Activated CD8-positive, alpha-beta memory T cell treated with anti-CD3 and anti-CD28 coated beads, Interleukin-2, amount 50 U/mL, for 24 hours (primary cell): ENCODE results near the gene SEMA3E.

Experiments
- DNase-seq: peaks from one replicate; pipeline ENCODE4 v3.0.0-alpha.2; 2020; ENCODE audit errors: extremely low read depth

Gene SEMA3E

DNA sequence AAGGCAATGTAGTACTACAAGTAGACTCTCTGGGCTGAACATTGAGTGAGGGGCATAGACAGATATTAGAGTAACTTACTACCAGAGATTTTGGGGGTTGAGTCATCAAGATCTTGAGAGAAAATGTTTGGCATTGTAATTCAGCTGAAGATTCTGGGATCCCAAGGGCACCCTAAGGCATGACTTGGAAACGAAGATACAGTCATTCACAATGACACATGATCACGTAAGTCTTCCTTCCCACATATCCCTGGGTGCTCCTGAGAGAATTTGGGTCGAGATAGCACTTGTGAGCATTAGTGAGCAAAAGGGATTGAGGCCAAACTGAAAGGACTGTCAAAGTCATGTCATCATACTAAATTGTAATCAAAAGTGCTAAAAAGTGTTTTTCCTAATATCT lies 293.8 kb downstream of the SEMA3E start:
- DNase-seq, result no peak

DNA sequence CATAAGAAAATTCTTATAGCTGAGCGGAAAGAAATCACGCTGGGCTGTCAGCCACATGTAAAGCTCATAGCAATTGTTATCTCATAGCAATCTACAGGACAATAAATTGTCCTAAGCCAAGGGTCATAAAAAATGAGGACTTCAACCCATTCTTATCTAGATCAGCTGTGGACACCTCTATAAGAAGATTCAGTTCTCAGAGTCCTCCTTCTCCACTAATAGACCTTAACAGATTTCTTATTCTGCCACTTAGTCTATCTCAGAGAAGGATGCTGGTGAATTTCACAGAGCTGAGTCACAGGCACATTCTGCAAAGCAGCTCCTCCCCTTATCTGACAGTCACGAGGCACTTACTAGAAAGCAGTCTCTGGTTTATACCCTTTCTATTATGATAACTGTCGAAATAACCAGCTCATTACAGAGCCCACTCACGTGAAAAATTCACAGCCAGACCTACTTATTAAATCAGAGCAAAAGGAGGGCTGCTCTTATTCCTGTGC lies 300.9 kb downstream of the SEMA3E start:
- no peak for DNase-seq

DNA sequence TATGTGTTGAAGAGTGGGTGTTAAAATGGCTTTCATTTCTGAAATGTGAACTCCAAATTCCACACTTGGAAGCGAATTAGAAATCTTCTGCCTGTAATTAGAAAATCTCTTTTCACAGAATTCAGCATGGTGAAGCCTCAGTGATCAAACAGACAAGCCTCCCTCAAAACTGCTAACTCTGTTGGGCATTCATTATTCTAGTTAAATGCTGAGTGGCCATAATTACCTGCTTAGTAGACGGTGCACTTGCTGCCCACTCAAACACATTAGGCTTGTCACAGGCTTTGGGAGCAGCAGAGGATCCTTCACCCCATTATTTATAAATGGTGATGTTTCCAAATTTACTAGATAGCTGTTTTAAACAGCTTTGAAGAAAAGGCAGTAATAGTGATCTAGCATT lies 309.0 kb downstream of the SEMA3E start:
- DNase-seq, result no peak

DNA sequence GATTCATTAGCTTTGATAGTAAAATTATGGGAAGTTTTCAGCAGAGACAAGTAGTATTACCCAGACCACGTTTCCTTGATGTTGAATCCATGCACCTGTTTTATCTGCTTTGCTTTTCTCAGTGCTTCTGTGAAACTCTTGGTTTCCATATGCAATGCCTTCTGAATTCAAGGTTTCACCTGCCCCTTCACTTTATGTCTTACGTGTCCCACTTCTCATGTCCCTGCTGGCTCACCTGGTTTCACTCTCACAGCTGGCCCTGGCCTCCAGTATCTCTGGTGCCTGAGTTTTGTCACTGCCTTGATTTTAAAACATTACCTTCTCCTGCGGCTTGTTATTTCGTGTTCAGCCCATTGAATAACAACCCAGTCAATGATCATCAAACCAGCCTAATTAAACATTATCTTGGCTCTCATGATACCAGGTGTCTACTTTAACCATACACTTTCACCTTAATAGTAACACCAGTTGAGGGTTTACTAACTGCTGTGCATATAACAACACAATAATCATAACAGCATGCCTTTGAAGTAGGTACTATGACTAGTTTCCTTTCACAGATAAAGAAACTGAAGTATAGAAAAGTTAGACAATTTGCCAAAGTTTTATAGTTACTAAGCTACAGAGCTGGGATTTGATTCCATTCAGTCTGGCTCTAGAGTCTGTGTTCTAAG lies 310.5 kb downstream of the SEMA3E start:
- DNase-seq, result no peak

DNA sequence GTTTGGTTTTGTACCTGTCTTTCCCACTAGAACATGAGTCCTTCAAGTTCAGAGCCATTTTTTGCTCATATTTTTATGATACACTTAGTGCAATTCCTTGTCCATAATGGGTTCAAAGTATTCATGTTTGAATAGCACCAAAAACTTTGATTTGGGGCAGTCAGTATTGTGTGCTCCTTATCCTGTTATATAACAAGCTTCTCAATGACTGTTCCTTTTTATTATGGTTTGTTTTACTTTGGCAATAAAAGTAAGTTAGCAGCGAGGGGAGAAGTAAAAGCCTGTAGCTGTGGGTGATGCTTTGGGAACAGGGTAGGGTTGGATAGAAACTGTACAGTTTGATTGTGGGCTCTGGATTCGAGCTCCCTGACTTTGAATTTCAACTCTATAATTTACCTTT lies 311.9 kb downstream of the SEMA3E start:
- DNase-seq, result no peak

DNA sequence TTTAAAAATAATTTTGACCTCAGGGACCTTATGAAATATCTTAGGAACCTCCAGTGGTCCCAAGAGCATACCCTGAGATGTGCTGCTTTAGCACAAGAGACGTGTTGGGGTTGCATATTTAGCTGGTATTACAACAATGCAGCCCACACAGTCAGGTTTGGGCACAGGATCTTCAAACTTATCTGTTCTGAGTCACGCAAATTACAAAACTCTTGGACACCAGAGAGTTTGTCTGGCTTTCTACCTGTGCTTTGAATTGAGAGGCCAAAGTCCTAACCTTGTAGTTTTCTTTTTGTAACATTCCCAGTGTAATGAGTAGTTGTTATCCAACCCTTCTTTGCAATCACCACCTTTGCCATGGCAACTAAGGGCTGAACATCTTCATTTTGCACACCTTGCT lies 322.7 kb downstream of the SEMA3E start:
- DNase-seq, result no peak

DNA sequence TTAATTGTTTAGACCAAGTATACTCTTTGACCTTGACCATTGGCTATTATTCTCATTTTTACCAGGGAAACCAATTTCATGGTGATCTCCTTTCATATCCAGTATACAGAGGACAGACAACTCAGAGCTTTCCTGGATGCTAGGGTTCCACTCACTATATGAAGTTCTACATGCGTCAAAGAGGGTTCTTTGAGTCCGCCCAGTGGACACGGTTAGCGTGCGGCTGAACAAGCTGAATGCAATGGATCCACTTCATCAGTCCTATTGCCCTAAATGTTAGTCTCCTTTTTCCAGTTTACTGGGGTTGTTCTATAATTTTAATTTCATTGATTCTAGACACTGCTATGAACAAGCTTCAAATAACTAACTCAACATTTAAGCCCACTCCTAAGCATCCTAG lies 323.9 kb downstream of the SEMA3E start:
- DNase-seq, result no peak

DNA sequence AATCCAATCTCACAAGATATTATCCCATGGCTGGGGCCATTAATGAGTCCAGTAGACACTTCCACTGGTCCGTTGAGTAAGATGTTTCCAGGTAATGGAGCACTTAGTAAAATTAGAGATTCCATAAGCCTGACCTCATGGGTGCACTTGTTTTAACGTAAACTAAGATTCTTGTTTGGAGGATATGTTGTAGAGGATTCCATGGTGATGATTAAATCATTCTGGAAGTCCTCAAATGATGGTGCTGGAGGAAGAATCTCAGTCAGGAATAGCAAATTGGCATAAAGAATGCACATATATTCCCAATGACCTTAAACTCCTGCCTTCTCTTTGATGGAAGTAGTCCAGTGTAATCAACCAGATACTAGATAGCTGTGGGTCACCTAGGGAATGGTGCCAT lies 324.3 kb downstream of the SEMA3E start:
- DNase-seq, result no peak

DNA sequence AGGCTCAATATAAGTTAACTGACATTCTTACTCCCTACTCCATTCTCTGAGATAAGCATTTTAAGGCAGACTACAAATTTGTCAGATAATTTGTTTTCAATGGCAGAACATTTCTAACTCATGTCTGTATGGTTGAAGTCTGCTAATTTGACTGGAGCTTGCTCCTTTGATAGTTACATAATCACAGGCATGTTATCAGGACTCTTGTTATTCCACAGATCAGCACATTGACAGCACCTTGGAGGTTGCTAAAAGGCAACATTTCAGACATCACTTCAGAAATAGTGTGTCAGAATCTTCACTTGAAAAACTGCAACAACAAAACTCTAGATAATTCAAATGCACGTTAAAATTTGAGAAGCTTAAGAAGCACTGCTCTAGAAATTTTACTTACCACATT lies 327.9 kb downstream of the SEMA3E start:
- DNase-seq, result no peak

DNA sequence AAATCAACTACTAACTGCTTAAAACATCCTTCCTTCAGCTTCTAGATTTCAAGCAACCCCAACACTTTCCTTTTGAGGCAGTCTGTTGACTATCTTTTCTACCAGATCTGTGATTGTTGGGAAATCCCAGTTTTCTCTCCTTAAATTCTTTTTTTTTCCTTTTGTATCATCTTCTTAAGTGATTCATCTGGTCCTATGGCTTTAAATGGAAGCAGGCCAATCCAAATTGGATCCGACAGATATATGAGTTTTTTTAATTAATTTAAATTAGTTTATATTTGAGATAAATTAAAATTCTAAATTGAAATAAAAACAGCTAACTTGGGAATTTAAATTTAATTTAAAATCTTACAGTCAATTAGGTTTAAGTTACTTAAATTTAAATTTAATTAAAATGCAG lies 335.0 kb downstream of the SEMA3E start:
- no peak for DNase-seq
